HepG2 (cell line): ENCODE results near the gene TNXB. TPM values are rescaled to one million over a fixed set of nuclear protein-coding genes. Genes with fewer than 3 reads are reported as not detected.

Source experiments
- DMTF1 ChIP-seq: sonication (generic); formaldehyde crosslinking; IDR thresholded peaks from 2 replicates; pipeline ENCODE4 v1.4.0; 2020; ENCODE audit warnings: mild to moderate bottlenecking, missing genetic modification reagents
- KDM5A ChIP-seq: fragments of 200-600 bp; sonication (generic); IDR thresholded peaks from 2 replicates; pipeline ENCODE4 v1.7.0; 2018; ENCODE audit warnings: antibody characterized with exemption, mild to moderate bottlenecking, low read length, borderline replicate concordance
- MAF1 ChIP-seq: sonication (generic); formaldehyde crosslinking; IDR thresholded peaks from 2 replicates; pipeline ENCODE4 v1.5.0; 2020; ENCODE audit warnings: missing genetic modification reagents, borderline replicate concordance
- MEF2D ChIP-seq: sonication (generic); formaldehyde crosslinking; IDR thresholded peaks from 2 replicates; pipeline ENCODE4 v1.5.1; 2020; ENCODE audit warnings: mild to moderate bottlenecking, missing genetic modification reagents
- RELA ChIP-seq: sonication (generic); formaldehyde crosslinking; IDR thresholded peaks from 2 replicates; pipeline ENCODE4 v1.4.0; 2020; ENCODE audit warnings: missing genetic modification reagents
- RNF219 ChIP-seq: sonication (generic); formaldehyde crosslinking; IDR thresholded peaks from 2 replicates; pipeline ENCODE4 v1.5.0; 2020; ENCODE audit warnings: mild to moderate bottlenecking, missing genetic modification reagents
- SMC3 ChIP-seq: IDR thresholded peaks from 2 replicates; pipeline ENCODE4 v1.6.1; 2011; ENCODE audit warnings: low read length, improper control_type of control experiment
- SYNCRIP ChIP-seq: fragments of 200-400 bp; formaldehyde crosslinking; IDR thresholded peaks from 2 replicates; pipeline ENCODE4 v1.6.1; 2018; ENCODE audit warnings: mild to moderate bottlenecking, low read depth, low read length; ENCODE audit not compliant: insufficient read depth
- ZNF362 ChIP-seq: sonication (generic); formaldehyde crosslinking; IDR thresholded peaks from 2 replicates; pipeline ENCODE4 v1.4.0; 2020; ENCODE audit warnings: missing genetic modification reagents, mild to moderate bottlenecking, borderline replicate concordance
- ZNF691 ChIP-seq: sonication (generic); formaldehyde crosslinking; IDR thresholded peaks from 2 replicates; pipeline ENCODE4 v1.4.0; 2020; ENCODE audit warnings: missing genetic modification reagents, low read depth, mild to moderate bottlenecking, borderline replicate concordance
- ZNF709 ChIP-seq: sonication (generic); formaldehyde crosslinking; IDR thresholded peaks from 2 replicates; pipeline ENCODE4 v1.5.0; 2020; ENCODE audit warnings: mild to moderate bottlenecking, missing genetic modification reagents
- polyA plus RNA-seq, 8 experiments: library from polyadenylated mRNA; depleted of rRNA in 3 of 8; stranded (reverse) in 7 of 8; unstranded in 1 of 8; fragments of >200 nt; fragmentation: Illumina TruSeq in 4 of 8; extraction: Trizol in 4 of 8; gene quantifications; 2 replicates each; pipeline versions ENCODE4 v1.2.1 to v1.2.3, GENCODE V29; 2011 to 2016; ENCODE audit warnings: low read depth in 4 of 8, missing spikeins in 1 of 8, mixed read lengths in 1 of 8; ENCODE audit not compliant: insufficient read depth in 1 of 8
- total RNA-seq, 5 experiments: library from RNA; depleted of rRNA; stranded (reverse); fragments of >200 nt; fragmentation: Illumina TruSeq; extraction: Trizol; gene quantifications; 2 replicates each; pipeline ENCODE4 v1.2.3, GENCODE V29; 2016; ENCODE audit warnings: low read depth in 1 of 5
- TF ChIP-seq, protein P1 (sequence below): sonication (generic); formaldehyde crosslinking; IDR thresholded peaks from 2 replicates; pipeline ENCODE4 v1.5.0; 2020; ENCODE audit warnings: missing genetic modification reagents, mild to moderate bottlenecking, borderline replicate concordance
- TF ChIP-seq, protein P2 (sequence below): sonication (generic); formaldehyde crosslinking; IDR thresholded peaks from 2 replicates; pipeline ENCODE4 v1.8.1; 2022; ENCODE audit warnings: low read depth, mild to moderate bottlenecking, missing genetic modification reagents
- TF ChIP-seq, protein P3 (sequence below): sonication (generic); formaldehyde crosslinking; IDR thresholded peaks from 2 replicates; pipeline ENCODE4 v1.5.0; 2020; ENCODE audit warnings: mild to moderate bottlenecking, missing genetic modification reagents, borderline replicate concordance

TNXB gene
- total and polyA plus RNA-seq, 2 of the 13 experiments (the other 11 are each of a cell fraction or from before 2014, with no cell fraction given) = 1.6 to 2.7 TPM

- TF ChIP-seq, protein P1, sequence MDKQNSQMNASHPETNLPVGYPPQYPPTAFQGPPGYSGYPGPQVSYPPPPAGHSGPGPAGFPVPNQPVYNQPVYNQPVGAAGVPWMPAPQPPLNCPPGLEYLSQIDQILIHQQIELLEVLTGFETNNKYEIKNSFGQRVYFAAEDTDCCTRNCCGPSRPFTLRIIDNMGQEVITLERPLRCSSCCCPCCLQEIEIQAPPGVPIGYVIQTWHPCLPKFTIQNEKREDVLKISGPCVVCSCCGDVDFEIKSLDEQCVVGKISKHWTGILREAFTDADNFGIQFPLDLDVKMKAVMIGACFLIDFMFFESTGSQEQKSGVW (CRISPR knock-in tag) = no peak
- TF ChIP-seq ZNF691 (CRISPR knock-in tag) (peak; percentile 64; the same call in 1 of the 2 replicates), SYNCRIP (no peak), KDM5A (no peak), DMTF1 (no peak), SMC3 (peak; percentile 32; the same call in 1 of the 2 replicates), ZNF709 (no peak), MAF1 (CRISPR knock-in tag) (no peak), RNF219 (CRISPR knock-in tag) (no peak), RELA (CRISPR knock-in tag) (0 out of 2 replicates have a peak, but pooled peaks have one; percentile 24), ZNF362 (CRISPR knock-in tag) (no peak), MEF2D (CRISPR knock-in tag) (no peak)
- TF ChIP-seq, protein P2, sequence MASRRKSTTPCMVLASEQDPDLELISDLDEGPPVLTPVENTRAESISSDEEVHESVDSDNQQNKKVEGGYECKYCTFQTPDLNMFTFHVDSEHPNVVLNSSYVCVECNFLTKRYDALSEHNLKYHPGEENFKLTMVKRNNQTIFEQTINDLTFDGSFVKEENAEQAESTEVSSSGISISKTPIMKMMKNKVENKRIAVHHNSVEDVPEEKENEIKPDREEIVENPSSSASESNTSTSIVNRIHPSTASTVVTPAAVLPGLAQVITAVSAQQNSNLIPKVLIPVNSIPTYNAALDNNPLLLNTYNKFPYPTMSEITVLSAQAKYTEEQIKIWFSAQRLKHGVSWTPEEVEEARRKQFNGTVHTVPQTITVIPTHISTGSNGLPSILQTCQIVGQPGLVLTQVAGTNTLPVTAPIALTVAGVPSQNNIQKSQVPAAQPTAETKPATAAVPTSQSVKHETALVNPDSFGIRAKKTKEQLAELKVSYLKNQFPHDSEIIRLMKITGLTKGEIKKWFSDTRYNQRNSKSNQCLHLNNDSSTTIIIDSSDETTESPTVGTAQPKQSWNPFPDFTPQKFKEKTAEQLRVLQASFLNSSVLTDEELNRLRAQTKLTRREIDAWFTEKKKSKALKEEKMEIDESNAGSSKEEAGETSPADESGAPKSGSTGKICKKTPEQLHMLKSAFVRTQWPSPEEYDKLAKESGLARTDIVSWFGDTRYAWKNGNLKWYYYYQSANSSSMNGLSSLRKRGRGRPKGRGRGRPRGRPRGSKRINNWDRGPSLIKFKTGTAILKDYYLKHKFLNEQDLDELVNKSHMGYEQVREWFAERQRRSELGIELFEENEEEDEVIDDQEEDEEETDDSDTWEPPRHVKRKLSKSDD = peak; percentile 60; the same call in 1 of the 2 replicates
- TF ChIP-seq, protein P3, sequence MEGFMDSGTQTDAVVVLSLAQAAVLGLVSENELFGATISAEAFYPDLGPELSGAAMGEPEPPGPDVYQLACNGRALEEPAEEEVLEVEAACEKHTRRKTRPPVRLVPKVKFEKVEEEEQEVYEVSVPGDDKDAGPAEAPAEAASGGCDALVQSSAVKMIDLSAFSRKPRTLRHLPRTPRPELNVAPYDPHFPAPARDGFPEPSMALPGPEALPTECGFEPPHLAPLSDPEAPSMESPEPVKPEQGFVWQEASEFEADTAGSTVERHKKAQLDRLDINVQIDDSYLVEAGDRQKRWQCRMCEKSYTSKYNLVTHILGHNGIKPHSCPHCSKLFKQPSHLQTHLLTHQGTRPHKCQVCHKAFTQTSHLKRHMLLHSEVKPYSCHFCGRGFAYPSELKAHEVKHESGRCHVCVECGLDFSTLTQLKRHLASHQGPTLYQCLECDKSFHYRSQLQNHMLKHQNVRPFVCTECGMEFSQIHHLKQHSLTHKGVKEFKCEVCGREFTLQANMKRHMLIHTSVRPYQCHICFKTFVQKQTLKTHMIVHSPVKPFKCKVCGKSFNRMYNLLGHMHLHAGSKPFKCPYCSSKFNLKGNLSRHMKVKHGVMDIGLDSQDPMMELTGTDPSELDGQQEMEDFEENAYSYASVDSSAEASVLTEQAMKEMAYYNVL (CRISPR knock-in tag) = peak; percentile 83
Measured at GRCh38 chr6:32087574-32088486, 21.3 kb downstream of the TNXB start (continued).
